Activated T-cell treated with anti-CD3 and anti-CD28 coated beads, Interleukin-2, amount 50 U/mL, for 48 hours (primary cell): ENCODE measurements around the gene PLCE1.

Experiments used
- DNase-seq, 2 experiments: peaks; one replicate each; pipeline ENCODE4 v3.0.0-alpha.2; 2020

The PLCE1 gene

GRCh38 chr10:93995182-93995581 lies 1.5 kb downstream of the PLCE1 start:
- no peak for DNase-seq

- DNase-seq, result no peak
These were observed 2.0 kb downstream of the PLCE1 start for GRCh38 chr10:93995598-93996271.

GRCh38 chr10:93996551-93996950 lies 2.8 kb downstream of the PLCE1 start:
- DNase-seq, result no peak

GRCh38 chr10:93997546-93997945 lies 3.8 kb downstream of the PLCE1 start:
- no peak for DNase-seq

DNA sequence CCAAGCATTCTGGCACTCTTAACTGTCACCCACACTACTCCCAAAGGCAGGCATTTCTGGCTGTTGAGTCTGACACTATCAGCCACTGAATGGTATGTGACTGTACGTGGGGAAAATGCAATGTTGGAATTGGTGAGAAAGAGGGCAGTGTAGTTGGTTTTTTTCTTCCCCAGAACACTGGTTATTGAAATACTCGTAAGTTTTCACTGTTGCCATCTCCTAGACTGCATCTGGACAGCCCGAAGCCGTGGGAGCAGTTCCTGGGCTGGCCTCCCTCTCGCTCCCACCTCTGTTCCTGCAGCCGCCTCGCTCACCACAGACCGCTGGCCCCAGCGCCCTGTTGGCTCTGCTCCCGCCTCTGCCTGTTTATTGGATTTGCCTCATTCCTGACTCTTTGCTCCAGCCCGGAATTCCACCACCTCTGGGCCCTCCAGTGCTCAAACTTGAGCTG lies 5.7 kb downstream of the PLCE1 start:
- no peak for DNase-seq

GRCh38 chr10:94000638-94001415 lies 7.1 kb downstream of the PLCE1 start:
- DNase-seq, result no peak

- no peak for DNase-seq
These were observed 7.7 kb downstream of the PLCE1 start for GRCh38 chr10:94001416-94001810.

GRCh38 chr10:94002156-94002555 lies 8.4 kb downstream of the PLCE1 start:
- DNase-seq, result no peak

GRCh38 chr10:94003488-94003887 lies 9.8 kb downstream of the PLCE1 start:
- DNase-seq, result no peak

- DNase-seq, result no peak
These were observed 11.3 kb downstream of the PLCE1 start for GRCh38 chr10:94005050-94005449.

GRCh38 chr10:94006591-94007550 lies 13.1 kb downstream of the PLCE1 start:
- DNase-seq, result no peak

DNA sequence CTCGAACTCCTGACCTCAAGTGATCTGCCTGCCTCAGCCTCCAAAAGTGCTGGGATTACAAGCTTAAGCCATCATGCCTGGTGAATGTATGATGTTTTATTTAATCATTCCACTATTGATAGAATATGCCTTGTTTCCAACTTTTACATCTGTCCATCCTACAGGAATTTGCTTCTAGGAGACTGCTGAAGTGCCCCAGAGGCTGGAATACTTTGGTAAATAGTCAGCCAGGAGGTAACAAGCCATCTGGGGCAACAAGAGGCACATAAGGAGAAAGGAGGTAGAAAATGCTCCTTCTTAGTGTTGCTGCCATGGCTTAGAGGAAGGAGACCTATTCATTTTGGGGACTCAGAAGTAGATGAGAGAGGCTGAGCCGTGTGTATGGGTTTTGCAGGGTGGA lies 14.8 kb downstream of the PLCE1 start:
- no peak for DNase-seq

GRCh38 chr10:94010116-94010515 lies 16.4 kb downstream of the PLCE1 start:
- DNase-seq, result no peak

DNA sequence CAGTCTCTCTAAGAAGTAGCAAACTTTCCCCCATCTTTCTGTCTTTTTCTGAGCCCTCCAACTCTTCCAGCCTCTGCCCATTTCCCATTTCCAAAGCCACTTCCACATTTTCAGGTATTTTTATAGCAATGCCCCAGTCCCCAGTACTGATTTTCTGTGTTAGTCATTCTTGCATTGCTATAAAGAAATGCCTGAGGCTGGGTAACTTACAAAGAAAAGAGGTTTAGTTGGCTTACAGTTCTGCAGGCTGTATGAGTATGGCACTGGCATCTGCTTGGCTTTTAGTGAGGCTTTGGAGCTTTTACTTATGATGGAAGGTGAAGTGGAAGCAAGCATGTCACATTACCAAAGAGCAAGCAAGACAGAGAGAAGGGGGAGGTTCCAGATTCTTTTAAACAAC lies 17.2 kb downstream of the PLCE1 start:
- no peak for DNase-seq

- DNase-seq, result no peak
These were observed 17.6 kb downstream of the PLCE1 start for GRCh38 chr10:94011296-94011695.

DNA sequence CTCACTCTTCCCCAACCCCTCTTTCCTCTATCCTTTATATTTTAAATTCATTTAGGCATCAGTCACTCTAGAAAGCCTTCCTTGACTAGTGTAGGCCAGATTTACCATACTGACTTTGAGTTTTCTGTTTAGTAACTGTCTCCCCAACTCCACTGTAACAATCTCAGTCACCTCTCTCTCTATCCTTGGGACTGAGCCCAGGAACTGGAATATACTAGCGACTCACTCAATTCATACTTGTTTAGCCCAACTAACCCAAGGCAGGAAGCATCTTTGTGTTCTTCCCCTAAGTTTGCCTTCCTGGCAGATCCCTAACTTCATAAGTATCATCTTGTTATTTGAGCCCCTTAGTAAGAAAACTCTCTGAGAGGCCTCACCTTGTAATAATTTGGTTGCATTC lies 19.1 kb downstream of the PLCE1 start:
- no peak for DNase-seq

- DNase-seq, result no peak
These were observed 19.6 kb downstream of the PLCE1 start for GRCh38 chr10:94013331-94013760.

DNA sequence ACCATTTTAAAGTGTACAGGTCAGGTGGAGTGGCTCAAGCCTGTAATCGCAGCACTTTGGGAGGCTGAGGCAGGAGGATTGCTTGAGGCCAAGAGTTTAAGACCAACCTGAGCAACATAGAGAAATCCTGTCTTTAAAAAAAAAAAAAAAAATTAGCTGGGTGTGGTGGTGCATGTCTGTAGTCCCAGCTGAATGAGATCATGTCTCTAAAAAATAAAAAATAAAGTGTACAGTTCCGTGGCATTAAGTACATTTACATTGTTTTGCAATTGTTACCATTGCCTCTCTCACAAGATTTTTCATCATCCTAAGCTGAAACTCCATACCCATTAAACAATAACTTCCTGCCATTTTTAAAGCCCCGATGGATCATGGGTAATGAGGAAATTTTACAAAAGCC lies 20.6 kb downstream of the PLCE1 start:
- DNase-seq, result no peak

DNA sequence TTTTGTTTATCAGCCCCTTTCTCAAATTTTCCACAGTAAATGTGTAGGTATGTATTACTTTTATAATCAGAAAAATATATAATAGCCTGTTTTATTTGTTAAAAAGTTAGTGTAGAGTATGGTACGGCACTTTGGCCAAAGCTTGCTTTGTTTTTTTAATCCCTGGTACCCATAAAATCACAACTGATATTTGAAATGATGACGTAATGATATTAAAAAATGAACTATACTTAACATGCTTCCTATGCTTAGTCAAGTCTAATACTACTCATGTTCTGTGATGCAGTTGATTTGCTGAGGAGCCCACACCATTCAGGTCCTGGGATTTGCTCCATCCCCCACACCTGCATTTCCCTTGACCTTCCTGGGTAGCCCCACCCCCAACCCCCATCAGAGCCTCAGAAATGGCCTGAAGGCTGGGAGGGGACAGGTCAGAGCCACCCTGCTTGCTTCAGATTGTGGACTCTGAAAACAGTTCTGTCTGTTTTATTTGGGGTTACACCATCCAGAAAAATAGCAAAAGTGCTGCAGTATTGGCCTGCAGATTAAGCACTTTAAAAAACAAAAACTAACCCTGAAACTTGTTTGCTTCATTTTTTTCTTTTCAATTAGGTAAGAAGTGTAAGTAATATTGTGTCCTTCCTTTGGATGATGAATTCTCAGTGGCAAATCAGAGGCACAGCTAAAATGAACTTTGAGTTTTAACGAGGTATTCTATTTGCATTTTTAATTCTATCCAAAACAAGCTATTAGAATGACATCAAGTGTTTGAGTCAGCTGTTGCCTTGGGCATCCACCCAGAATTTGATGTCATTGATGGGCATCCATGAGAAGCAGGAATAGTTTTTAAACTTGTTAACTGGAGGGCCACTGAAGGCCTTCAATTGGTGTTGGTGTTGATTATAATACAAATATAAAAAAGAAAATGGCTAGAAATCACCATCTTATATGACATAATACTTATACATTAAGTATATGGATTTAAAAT lies 23.3 kb downstream of the PLCE1 start:
- DNase-seq, result no peak

DNA sequence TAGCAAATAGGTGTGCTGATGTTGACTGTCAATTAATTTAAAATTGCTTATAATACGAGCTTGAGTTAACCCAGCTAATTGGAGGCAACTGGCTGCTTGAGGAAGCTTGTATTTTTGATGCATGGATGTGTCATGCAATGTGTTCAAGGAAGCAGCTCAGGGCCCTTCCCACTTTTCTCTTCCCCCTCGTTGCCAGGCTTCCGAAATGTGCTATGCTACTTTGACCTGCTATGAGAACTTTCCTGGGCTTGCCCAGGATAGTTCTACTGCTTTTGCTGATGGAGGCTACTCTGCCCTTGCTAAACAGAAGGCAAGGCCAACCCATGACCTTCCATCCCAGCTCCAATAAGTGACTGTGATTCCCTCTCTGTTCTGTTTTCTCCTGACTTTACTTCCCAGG lies 24.4 kb downstream of the PLCE1 start:
- DNase-seq, result no peak

- DNase-seq, result no peak
These were observed 30.2 kb downstream of the PLCE1 start for GRCh38 chr10:94023906-94024305.

- DNase-seq, result no peak
These were observed 30.7 kb downstream of the PLCE1 start for GRCh38 chr10:94024407-94024806.
